GM12872 (cell line): ENCODE measurements around the gene DGKQ.

ENCODE experiments used
- TF ChIP-seq, protein P1 (sequence below): IDR thresholded peaks from 3 replicates; pipeline ENCODE4 v1.5.1; 2011; ENCODE audit warnings: low read depth, mild to moderate bottlenecking, low read length, moderate library complexity; ENCODE audit not compliant: insufficient read depth

Gene DGKQ

DNA sequence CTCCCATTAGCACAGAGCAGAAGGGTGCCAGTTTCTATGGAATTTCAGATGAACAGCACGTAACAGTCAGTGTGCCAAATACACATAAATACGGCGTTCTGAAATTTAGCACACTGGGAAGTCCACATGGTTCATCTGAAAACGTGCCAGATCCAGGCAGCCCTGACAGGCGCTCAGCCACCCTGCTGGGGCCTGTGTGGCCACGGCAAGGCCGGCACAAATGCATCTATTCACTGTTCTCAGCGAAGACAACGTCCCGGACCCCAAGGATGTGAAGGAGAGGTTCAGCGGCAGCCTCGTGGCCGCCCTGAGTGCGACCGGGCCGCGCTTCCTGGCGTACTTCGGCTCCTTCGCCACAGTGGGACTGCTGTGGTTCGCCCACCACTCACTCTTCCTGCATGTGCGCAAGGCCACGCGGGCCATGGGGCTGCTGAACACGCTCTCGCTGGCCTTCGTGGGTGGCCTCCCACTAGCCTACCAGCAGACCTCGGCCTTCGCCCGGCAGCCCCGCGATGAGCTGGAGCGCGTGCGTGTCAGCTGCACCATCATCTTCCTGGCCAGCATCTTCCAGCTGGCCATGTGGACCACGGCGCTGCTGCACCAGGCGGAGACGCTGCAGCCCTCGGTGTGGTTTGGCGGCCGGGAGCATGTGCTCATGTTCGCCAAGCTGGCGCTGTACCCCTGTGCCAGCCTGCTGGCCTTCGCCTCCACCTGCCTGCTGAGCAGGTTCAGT is 15.6 kb downstream of the DGKQ start:
- TF ChIP-seq, protein P1, sequence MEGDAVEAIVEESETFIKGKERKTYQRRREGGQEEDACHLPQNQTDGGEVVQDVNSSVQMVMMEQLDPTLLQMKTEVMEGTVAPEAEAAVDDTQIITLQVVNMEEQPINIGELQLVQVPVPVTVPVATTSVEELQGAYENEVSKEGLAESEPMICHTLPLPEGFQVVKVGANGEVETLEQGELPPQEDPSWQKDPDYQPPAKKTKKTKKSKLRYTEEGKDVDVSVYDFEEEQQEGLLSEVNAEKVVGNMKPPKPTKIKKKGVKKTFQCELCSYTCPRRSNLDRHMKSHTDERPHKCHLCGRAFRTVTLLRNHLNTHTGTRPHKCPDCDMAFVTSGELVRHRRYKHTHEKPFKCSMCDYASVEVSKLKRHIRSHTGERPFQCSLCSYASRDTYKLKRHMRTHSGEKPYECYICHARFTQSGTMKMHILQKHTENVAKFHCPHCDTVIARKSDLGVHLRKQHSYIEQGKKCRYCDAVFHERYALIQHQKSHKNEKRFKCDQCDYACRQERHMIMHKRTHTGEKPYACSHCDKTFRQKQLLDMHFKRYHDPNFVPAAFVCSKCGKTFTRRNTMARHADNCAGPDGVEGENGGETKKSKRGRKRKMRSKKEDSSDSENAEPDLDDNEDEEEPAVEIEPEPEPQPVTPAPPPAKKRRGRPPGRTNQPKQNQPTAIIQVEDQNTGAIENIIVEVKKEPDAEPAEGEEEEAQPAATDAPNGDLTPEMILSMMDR = no peak

DNA sequence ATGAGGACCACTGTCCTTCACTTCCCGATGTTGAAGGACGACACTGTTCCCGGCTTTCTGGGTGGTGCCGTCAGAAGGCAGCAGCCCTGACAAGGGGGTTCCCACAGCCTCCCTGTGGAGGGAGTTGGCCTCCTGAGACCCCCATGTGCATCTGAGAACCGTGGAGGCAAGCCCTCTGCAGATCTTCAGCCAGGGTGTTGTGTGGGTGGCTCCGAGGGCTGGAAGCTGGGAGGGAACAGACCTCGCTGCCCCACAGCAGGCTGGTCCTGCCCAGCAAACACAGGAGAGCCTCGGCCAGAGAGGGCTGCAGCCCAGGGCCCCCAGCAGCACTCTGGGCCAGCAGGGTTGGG is 16.2 kb downstream of the DGKQ start:
- TF ChIP-seq, protein P1 = no peak

DNA sequence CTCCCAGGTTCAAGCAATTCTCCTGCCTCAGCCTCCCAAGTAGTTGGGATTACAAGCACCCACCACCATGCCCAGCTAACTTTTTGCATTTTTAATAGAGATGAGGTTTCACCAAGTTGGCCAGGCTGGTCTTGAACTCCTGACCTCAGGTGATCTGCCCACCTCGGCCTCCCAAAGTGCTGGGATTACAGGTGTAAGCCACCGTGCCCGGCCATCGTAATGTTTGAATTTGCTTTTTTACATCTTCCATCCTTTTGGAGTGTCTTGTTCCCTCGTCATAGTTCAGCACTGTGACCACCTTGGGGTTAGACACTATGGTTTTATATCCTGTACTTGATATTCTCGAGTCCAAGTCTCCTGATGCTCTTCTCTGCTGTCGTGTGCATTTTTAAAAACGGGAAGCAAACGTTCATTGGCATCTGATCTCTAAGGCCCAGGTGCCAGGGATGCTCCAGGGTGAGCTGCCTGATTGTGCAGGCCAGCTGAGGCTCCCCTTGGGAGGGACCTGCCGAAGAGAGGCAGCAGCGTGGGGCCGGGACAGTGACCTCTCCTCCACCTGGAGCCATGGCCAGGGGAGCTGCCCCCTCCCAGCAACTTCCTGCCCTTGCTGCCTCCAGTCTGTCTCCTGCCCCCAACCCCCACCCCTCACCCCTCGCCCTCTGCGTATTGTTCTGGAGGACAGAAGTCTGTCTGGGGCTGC is 16.7 kb downstream of the DGKQ start:
- TF ChIP-seq, protein P1 = no peak

DNA sequence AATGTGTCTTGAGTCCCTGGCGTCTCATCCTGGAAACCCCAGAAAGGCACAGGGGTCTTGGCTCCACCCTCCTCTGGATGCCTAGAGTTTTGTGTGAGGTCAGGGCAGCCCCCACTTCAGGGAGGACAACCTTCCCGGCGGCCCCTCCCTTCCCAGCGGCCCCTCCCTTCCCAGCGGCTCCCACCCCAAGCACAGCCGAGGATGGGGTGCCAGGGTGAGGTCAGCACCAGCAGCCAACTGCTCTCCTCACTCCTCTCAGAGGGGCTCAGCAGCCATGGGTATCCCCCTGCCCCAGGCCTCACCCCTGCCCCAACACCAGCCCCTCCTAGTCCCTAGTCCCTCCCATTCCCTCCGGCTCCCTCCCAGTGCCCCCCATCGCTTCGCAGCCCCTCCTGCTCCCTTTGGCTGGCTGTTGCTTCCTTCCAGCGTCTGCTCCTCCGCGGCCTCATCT is 17.4 kb downstream of the DGKQ start:
- TF ChIP-seq, protein P1 = no peak

DNA sequence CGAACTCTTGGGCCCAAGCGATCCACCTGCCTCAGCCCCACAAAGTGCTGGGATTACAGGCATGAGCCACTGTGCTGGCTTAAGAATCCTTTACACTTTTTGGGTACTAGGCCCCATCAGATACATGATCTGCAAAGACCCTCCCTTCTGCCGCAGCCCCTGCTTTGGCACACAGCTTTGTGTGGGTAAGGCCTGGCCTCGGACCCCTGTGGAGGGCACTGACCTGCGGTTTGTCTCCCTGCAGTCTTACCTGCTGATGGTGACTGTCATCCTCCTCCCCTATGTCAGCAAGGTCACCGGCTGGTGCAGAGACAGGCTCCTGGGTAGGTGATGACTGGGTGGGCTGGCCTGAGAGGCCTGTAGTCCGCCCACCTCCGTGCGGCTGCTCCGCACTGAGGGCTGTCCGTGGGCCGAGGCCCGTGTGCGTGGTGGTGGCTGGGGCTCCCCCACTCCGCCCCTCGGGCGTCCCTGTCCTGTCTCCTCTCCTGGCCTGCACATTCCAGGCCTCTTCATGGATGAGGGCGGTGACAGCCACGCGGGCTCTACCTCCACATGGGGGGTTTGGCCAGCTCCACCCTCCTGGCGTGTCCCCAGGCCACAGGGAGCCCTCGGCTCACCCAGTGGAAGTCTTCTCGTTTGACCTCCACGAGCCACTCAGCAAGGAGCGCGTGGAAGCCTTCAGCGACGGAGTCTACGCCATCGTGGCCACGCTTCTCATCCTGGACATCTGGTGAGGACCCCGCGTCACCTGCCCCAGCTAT is 18.0 kb downstream of the DGKQ start:
- TF ChIP-seq, protein P1 = no peak

DNA sequence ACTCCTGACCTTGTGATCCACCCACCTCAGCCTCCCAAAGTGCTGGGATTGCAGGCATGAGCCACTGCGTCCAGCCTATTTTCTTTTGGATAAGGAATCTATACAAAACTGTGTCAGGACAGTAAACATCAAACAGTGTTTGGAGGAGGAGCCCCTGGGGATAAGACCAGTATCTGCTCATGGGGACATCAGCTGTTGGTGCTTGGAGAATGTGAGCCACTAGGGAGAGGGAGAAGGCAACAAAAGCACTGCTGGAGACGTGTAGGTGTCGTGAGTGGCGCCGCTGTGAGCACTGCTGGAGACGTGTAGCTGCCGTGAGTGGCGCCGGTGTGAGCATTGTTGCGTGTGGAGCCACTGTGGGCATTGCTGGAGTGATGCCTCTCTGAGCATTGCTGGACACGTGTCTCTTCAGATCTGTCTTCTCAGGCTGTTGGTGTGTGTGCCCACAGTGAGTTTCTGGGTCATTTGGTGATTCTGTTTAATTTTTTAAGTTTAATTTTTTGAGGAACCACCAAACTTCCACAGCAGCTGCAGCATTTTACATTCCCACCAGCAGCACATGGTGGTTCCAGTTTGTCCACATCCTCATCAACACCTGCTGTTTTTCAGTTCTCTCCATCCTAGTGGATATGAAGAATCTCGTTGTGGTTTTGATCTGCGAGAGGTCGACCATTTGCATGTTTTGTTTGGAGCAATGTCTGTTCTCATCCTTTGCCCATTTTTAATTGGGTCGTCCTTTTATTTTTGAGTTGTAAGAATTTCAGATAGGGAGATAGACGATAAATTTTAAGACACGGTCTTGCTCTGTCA is 19.0 kb downstream of the DGKQ start:
- TF ChIP-seq, protein P1 = no peak

DNA sequence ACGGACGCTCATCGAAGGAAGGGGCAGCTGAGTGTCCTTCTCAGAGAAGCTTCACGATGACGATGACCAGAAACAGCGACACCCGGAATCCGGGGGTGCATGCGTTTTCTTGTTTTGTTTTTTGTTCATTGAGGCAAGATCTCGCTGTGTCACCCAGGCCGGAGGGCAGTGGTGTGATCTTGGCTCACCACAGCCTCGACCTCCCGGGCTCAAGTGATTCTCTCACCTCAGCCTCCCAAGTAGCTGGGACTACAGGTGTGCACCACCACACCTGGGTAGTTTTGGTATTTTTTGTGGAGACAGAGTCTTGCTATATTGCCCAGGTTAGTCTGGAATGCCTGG is 19.8 kb downstream of the DGKQ start:
- TF ChIP-seq, protein P1 = no peak
